ENCODE data around the gene DOCK3. TPM values are rescaled to one million over a fixed set of nuclear protein-coding genes. Genes with fewer than 3 reads are reported as not detected.

DOCK3 gene
- total and polyA plus RNA-seq, 4 donors = 0.01 to 0.08 (median 0.06) TPM; not detected in 1

GRCh38 chr3:51422211-51422610 is 747.5 kb downstream of the DOCK3 start:
- Histone ChIP-seq H3K27me3 (ENCODE audit: control insufficient read depth in 4 of 4, insufficient read depth in 4 of 4, low read length in 3 of 4) (no peaks in the 10 kb centered on the region), H3K4me1 (ENCODE audit: control insufficient read depth in 4 of 4, insufficient read depth in 4 of 4, low read length in 3 of 4) (no peaks in the 10 kb centered on the region), H3K9ac (ENCODE audit: low read depth in 1 of 2, low read length in 2 of 2) (no peak overlapping the region), H3K36me3 (ENCODE audit: control insufficient read depth in 4 of 4, insufficient read depth in 3 of 4, low read depth in 1 of 4, low read length in 3 of 4) (peaks cover 14 to 41% (median 32%) of the 10 kb centered on the region in 4 donors), H3K4me3 (ENCODE audit: low read depth in 1 of 3, low read length in 3 of 3) (no peak overlapping the region), H3K9me3 (ENCODE audit: control insufficient read depth in 4 of 4, low read length in 3 of 4) (no peaks in the 10 kb centered on the region), H3K27ac (ENCODE audit: low read depth in 1 of 2, low read length in 2 of 2) (no peak overlapping the region)
- WGBS = 99% methylated on average over 3 of the region's 3 CpGs
- TF ChIP-seq HNF4A (conservative IDR thresholded peaks at IDR 0.05) (no peak), RXRA (IDR thresholded peaks at IDR 0.05) (no peak), CTCF (IDR thresholded peaks at IDR 0.05; ENCODE audit: low read depth, low read length, missing input control) (no peak), ATF3 (IDR thresholded peaks at IDR 0.05) (no peak), JUND (IDR thresholded peaks at IDR 0.05) (no peak)
- no peak for DNase-seq (ENCODE audit: low spot score)

GRCh38 chr3:51426921-51427320 is 752.2 kb downstream of the DOCK3 start:
- Histone ChIP-seq H3K4me3 (ENCODE audit: low read depth in 1 of 3, low read length in 3 of 3) (no peak overlapping the region), H3K27me3 (ENCODE audit: control insufficient read depth in 4 of 4, insufficient read depth in 4 of 4, low read length in 3 of 4) (no peaks in the 10 kb centered on the region), H3K9me3 (ENCODE audit: control insufficient read depth in 4 of 4, low read length in 3 of 4) (no peaks in the 10 kb centered on the region), H3K9ac (ENCODE audit: low read depth in 1 of 2, low read length in 2 of 2) (no peak overlapping the region), H3K4me1 (ENCODE audit: control insufficient read depth in 4 of 4, insufficient read depth in 4 of 4, low read length in 3 of 4) (no peaks in the 10 kb centered on the region), H3K27ac (ENCODE audit: low read depth in 1 of 2, low read length in 2 of 2) (no peak overlapping the region), H3K36me3 (ENCODE audit: control insufficient read depth in 4 of 4, insufficient read depth in 3 of 4, low read depth in 1 of 4, low read length in 3 of 4) (peaks cover 9 to 38% (median 21%) of the 10 kb centered on the region in 4 donors)
- no peak for TF ChIP-seq FOXA2 (IDR thresholded peaks at IDR 0.05)
- no peak for TF ChIP-seq GABPA (IDR thresholded peaks at IDR 0.05 in 1 of 2, conservative IDR thresholded peaks at IDR 0.05 in 1 of 2)
- TF ChIP-seq EGR1 (IDR thresholded peaks at IDR 0.05; ENCODE audit: low read depth in 2 of 2) = no peak
- TF ChIP-seq SP1 (IDR thresholded peaks at IDR 0.05) = no peak
- no peak for TF ChIP-seq TAF1 (conservative IDR thresholded peaks at IDR 0.05)
- no peak for TF ChIP-seq FOXA1 (IDR thresholded peaks at IDR 0.05)
- no peak for TF ChIP-seq RAD21 (IDR thresholded peaks at IDR 0.05)
- no peak for TF ChIP-seq NR2F2 (IDR thresholded peaks at IDR 0.05)
- no peak for TF ChIP-seq ATF3 (IDR thresholded peaks at IDR 0.05)
- no peak for TF ChIP-seq YY1 (IDR thresholded peaks at IDR 0.05)
- TF ChIP-seq CTCF (IDR thresholded peaks at IDR 0.05; ENCODE audit: low read depth, low read length, missing input control) = no peak
- WGBS = 94% methylated on average over 4 of the region's 4 CpGs
- no peak for DNase-seq (ENCODE audit: low spot score)

GRCh38 chr3:51429138-51429537 is 754.4 kb downstream of the DOCK3 start:
- Histone ChIP-seq H3K4me1 (ENCODE audit: control insufficient read depth in 4 of 4, insufficient read depth in 4 of 4, low read length in 3 of 4) (peaks cover 0 to 2% (median 1%) of the 10 kb centered on the region in 4 donors), H3K9me3 (ENCODE audit: control insufficient read depth in 4 of 4, low read length in 3 of 4) (no peaks in the 10 kb centered on the region), H3K27me3 (ENCODE audit: control insufficient read depth in 4 of 4, insufficient read depth in 4 of 4, low read length in 3 of 4) (no peaks in the 10 kb centered on the region), H3K36me3 (ENCODE audit: control insufficient read depth in 4 of 4, insufficient read depth in 3 of 4, low read depth in 1 of 4, low read length in 3 of 4) (peaks cover 11 to 44% (median 18%) of the 10 kb centered on the region in 4 donors), H3K9ac (ENCODE audit: low read depth in 1 of 2, low read length in 2 of 2) (no peak overlapping the region), H3K27ac (ENCODE audit: low read depth in 1 of 2, low read length in 2 of 2) (no peak overlapping the region), H3K4me3 (ENCODE audit: low read depth in 1 of 3, low read length in 3 of 3) (no peak overlapping the region)
- 61% methylated on average over 3 of the region's 3 CpGs for WGBS
- no peak for DNase-seq (ENCODE audit: low spot score)
- TF ChIP-seq RXRA (IDR thresholded peaks at IDR 0.05) = no peak
- no peak for TF ChIP-seq CTCF (IDR thresholded peaks at IDR 0.05; ENCODE audit: low read depth, low read length, missing input control)
- TF ChIP-seq ZBTB33 (IDR thresholded peaks at IDR 0.05) = no peak

All from liver (tissue), 9 donors.